ENCODE results near the gene EIF2S2. TPM values are rescaled to one million over a fixed set of nuclear protein-coding genes. Genes with fewer than 3 reads are reported as not detected.

The EIF2S2 gene
- total and polyA plus RNA-seq, 12 donors, result 22.2 to 67.7 (median 41.1) TPM

GRCh38 chr20:34108616-34109174 is 3.3 kb downstream of the EIF2S2 start:
- 75 to 83% methylated on average over 4 of the region's 4 CpGs for WGBS, 2 donors
- no peak for TF ChIP-seq CTCF (IDR thresholded peaks at IDR 0.05)
- Histone ChIP-seq H3K4me1 (peaks cover 4 to 69% (median 43%) of the 10 kb centered on the region in 9 donors), H3K27ac (no peak overlapping the region), H3K9me3 (no peaks in the 10 kb centered on the region), H3K4me3 (no peak overlapping the region), H3K27me3 (no peaks in the 10 kb centered on the region), H3K36me3 (peaks cover 0 to 51% (median 17%) of the 10 kb centered on the region in 9 donors)
- intact Hi-C loops (cut with DNase I), result no loop called here
- DNase-seq (no peak), ATAC-seq (no peak)

GRCh38 chr20:34105978-34106675 is 5.9 kb downstream of the EIF2S2 start:
- intact Hi-C loops (cut with DNase I), result no loop called here
- H3K27ac ChIP-seq, result no peak overlapping the region
- peaks cover 0 to 77% (median 32%) of the 10 kb centered on the region in 9 donors for H3K36me3 ChIP-seq
- peaks cover 4 to 69% (median 48%) of the 10 kb centered on the region in 9 donors for H3K4me1 ChIP-seq
- WGBS, 2 donors, result 96 to 97% methylated on average over 3 of the region's 3 CpGs
- ATAC-seq, result no peak
- no peak overlapping the region for H3K4me3 ChIP-seq
- H3K9me3 ChIP-seq, result no peaks in the 10 kb centered on the region
- DNase-seq, result no peak
- no peak for TF ChIP-seq CTCF (IDR thresholded peaks at IDR 0.05)
- H3K27me3 ChIP-seq, result no peaks in the 10 kb centered on the region

GRCh38 chr20:34104059-34104458 is 8.0 kb downstream of the EIF2S2 start:
- peaks cover 0 to 90% (median 37%) of the 10 kb centered on the region in 9 donors for H3K36me3 ChIP-seq
- H3K4me3 ChIP-seq, result no peak overlapping the region
- no peaks in the 10 kb centered on the region for H3K9me3 ChIP-seq
- DNase-seq, result no peak
- peaks cover 0 to 48% (median 30%) of the 10 kb centered on the region in 9 donors for H3K4me1 ChIP-seq
- no peak for TF ChIP-seq CTCF (IDR thresholded peaks at IDR 0.05)
- ATAC-seq, result no peak
- intact Hi-C loops (cut with DNase I), result no loop called here
- 88 to 91% methylated on average over 3 of the region's 3 CpGs for WGBS, 2 donors
- no peaks in the 10 kb centered on the region for H3K27me3 ChIP-seq
- no peak overlapping the region for H3K27ac ChIP-seq

- intact Hi-C loops (cut with DNase I), result no loop called here
- Histone ChIP-seq H3K27ac (no peak overlapping the region), H3K36me3 (peaks cover 0 to 92% (median 49%) of the 10 kb centered on the region in 9 donors), H3K4me1 (peaks cover 0 to 31% (median 16%) of the 10 kb centered on the region in 9 donors), H3K9me3 (no peaks in the 10 kb centered on the region), H3K27me3 (no peaks in the 10 kb centered on the region), H3K4me3 (no peak overlapping the region)
- no peak for TF ChIP-seq CTCF (IDR thresholded peaks at IDR 0.05)
- ATAC-seq, result no peak
- WGBS, 2 donors, result 60 to 73% methylated on average over 2 of the region's 2 CpGs
- no peak for DNase-seq
These were observed 9.7 kb downstream of the EIF2S2 start for GRCh38 chr20:34102342-34102741.
